Glutamatergic neuron (in vitro differentiated cells): Measurements from ENCODE around the gene KCNAB2. TPM values are rescaled to one million over a fixed set of nuclear protein-coding genes. Genes with fewer than 3 reads are reported as not detected.

ENCODE experiments used
- DNase-seq: peaks from one replicate; pipeline ENCODE4 v3.0.0; 2022
- H3K27ac Mint-ChIP-seq: one replicate; pipeline ENCODE4 v1.8.0; 2020; ENCODE audit warnings: mild to moderate bottlenecking, mixed read lengths, inconsistent platforms; ENCODE audit not compliant: unreplicated experiment
- H3K27me3 Mint-ChIP-seq: one replicate; pipeline ENCODE4 v1.8.0; 2020; ENCODE audit warnings: mild to moderate bottlenecking, moderate library complexity, mixed read lengths, inconsistent platforms; ENCODE audit not compliant: unreplicated experiment
- H3K36me3 Mint-ChIP-seq: one replicate; pipeline ENCODE4 v1.8.0; 2020; ENCODE audit warnings: mild to moderate bottlenecking, mixed read lengths, inconsistent platforms; ENCODE audit not compliant: unreplicated experiment
- H3K4me1 Mint-ChIP-seq: one replicate; pipeline ENCODE4 v1.8.0; 2020; ENCODE audit warnings: mild to moderate bottlenecking, low read depth, mixed read lengths, inconsistent platforms; ENCODE audit not compliant: unreplicated experiment
- H3K4me3 Mint-ChIP-seq: one replicate; pipeline ENCODE4 v1.8.0; 2020; ENCODE audit warnings: mild to moderate bottlenecking, mixed read lengths, inconsistent platforms; ENCODE audit not compliant: unreplicated experiment
- H3K9me3 Mint-ChIP-seq: one replicate; pipeline ENCODE4 v1.8.0; 2020; ENCODE audit warnings: mild to moderate bottlenecking, moderate library complexity, mixed read lengths, inconsistent platforms; ENCODE audit not compliant: unreplicated experiment
- total RNA-seq: library from RNA; stranded (reverse); fragmentation: NEBNext Ultra II Directional; extraction: Animal tissue kit (Norgen Biotek cat#: 25700); gene quantifications from one replicate; pipeline ENCODE4 v1.2.1, GENCODE V29; 2021; ENCODE audit not compliant: unreplicated experiment
- TF ChIP-seq, protein P1 (sequence below): fragments of 200-600 bp; sonication (generic); IDR thresholded peaks from one replicate; pipeline ENCODE4 v1.5.0; 2021; ENCODE audit not compliant: partially characterized antibody, unreplicated experiment

The KCNAB2 gene
- total RNA-seq, 1 donor from 2014 or later = 20.4 TPM

GRCh38 chr1:6128276-6129081 is 82.8 kb downstream of the KCNAB2 start:
- Mint-ChIP-seq H3K27me3 (peaks cover 2% of the 10 kb centered on the region), H3K27ac (no peak overlapping the region), H3K4me3 (no peak overlapping the region), H3K4me1 (peaks cover 2% of the 10 kb centered on the region), H3K36me3 (peaks cover 14% of the 10 kb centered on the region), H3K9me3 (peaks cover 10% of the 10 kb centered on the region)
- TF ChIP-seq, protein P1, sequence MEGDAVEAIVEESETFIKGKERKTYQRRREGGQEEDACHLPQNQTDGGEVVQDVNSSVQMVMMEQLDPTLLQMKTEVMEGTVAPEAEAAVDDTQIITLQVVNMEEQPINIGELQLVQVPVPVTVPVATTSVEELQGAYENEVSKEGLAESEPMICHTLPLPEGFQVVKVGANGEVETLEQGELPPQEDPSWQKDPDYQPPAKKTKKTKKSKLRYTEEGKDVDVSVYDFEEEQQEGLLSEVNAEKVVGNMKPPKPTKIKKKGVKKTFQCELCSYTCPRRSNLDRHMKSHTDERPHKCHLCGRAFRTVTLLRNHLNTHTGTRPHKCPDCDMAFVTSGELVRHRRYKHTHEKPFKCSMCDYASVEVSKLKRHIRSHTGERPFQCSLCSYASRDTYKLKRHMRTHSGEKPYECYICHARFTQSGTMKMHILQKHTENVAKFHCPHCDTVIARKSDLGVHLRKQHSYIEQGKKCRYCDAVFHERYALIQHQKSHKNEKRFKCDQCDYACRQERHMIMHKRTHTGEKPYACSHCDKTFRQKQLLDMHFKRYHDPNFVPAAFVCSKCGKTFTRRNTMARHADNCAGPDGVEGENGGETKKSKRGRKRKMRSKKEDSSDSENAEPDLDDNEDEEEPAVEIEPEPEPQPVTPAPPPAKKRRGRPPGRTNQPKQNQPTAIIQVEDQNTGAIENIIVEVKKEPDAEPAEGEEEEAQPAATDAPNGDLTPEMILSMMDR = no peak
- DNase-seq = peak; percentile 10

- Mint-ChIP-seq H3K27me3 (peaks cover 2% of the 10 kb centered on the region), H3K36me3 (peaks cover 14% of the 10 kb centered on the region), H3K9me3 (peaks cover 10% of the 10 kb centered on the region), H3K4me3 (no peak overlapping the region), H3K4me1 (peaks cover 2% of the 10 kb centered on the region), H3K27ac (no peak overlapping the region)
- TF ChIP-seq, protein P1 = no peak
- no peak for DNase-seq
These were observed 83.6 kb downstream of the KCNAB2 start for GRCh38 chr1:6129313-6129712.

DNA sequence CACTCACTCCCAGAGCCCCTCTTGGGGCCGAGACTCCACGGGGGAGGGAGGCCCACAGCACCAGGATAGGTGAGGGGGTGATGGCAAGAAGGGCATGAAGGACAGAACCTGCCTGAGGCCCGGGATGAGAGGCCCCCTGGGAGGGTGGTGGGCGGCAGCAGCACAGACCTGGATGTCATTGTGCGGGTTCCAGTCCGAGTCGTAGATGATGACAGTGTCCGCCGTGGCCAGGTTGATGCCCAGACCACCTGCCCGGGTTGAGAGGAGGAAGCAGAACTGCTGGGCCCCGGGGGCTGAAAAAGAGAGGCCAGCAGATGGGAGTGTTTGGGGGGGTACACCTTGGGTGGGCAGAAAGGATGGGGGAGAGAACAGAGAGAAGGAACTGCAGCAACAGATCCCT is 84.3 kb downstream of the KCNAB2 start:
- TF ChIP-seq, protein P1 = no peak
- H3K36me3 Mint-ChIP-seq = peaks cover 14% of the 10 kb centered on the region
- H3K27me3 Mint-ChIP-seq = peaks cover 2% of the 10 kb centered on the region
- no peak overlapping the region for H3K27ac Mint-ChIP-seq
- peak; percentile 11 for DNase-seq
- H3K9me3 Mint-ChIP-seq = peaks cover 10% of the 10 kb centered on the region
- no peak overlapping the region for H3K4me3 Mint-ChIP-seq
- H3K4me1 Mint-ChIP-seq = peaks cover 2% of the 10 kb centered on the region

GRCh38 chr1:6130596-6130995 is 84.9 kb downstream of the KCNAB2 start:
- no peak overlapping the region for H3K4me3 Mint-ChIP-seq
- H3K9me3 Mint-ChIP-seq = peaks cover 11% of the 10 kb centered on the region
- H3K27me3 Mint-ChIP-seq = peaks cover 2% of the 10 kb centered on the region
- no peak for DNase-seq
- no peak overlapping the region for H3K27ac Mint-ChIP-seq
- TF ChIP-seq, protein P1 = no peak
- H3K36me3 Mint-ChIP-seq = peaks cover 14% of the 10 kb centered on the region
- peaks cover 2% of the 10 kb centered on the region for H3K4me1 Mint-ChIP-seq

GRCh38 chr1:6131561-6131960 is 85.9 kb downstream of the KCNAB2 start:
- Mint-ChIP-seq H3K4me1 (peaks cover 2% of the 10 kb centered on the region), H3K4me3 (no peak overlapping the region), H3K27ac (no peak overlapping the region), H3K36me3 (peaks cover 14% of the 10 kb centered on the region), H3K9me3 (peaks cover 7% of the 10 kb centered on the region), H3K27me3 (peaks cover 2% of the 10 kb centered on the region)
- TF ChIP-seq, protein P1 = no peak
- no peak for DNase-seq
